AG04450 (cell line): ENCODE data around the gene ADH6. TPM values are rescaled to one million over a fixed set of nuclear protein-coding genes. Genes with fewer than 3 reads are reported as not detected.

ENCODE experiments used
- CTCF ChIA-PET: fragments of 300-600, 350-600 bp; formaldehyde crosslinking; extraction: SDS; loops from one replicate; lab custom pipeline; 2022; ENCODE audit warnings: antibody characterized with exemption, inconsistent platforms; lab: Charles Lee
- POLR2A ChIA-PET: fragments of 350-600 bp; formaldehyde crosslinking; extraction: SDS; loops from one replicate; lab custom pipeline; 2021; ENCODE audit warnings: antibody characterized with exemption, inconsistent platforms; lab: Yijun Ruan, JAX
- DNase-seq: peaks from one replicate; pipeline ENCODE4 v3.0.0-alpha.2; 2011; ENCODE audit warnings: low read depth, low spot score
- H3K27ac ChIP-seq: one replicate; pipeline ENCODE4 v1.5.1; 2012; ENCODE audit warnings: low read depth, low read length, control low read depth
- H3K27me3 ChIP-seq: one replicate; pipeline ENCODE4 v1.6.0; 2012; ENCODE audit warnings: low read length; ENCODE audit not compliant: control insufficient read depth, insufficient read depth
- H3K4me3 ChIP-seq: 2 replicates; pipeline ENCODE4 v1.5.1; 2011; ENCODE audit warnings: mild to moderate bottlenecking, low read depth, low read length, control low read depth
- H3K9me3 ChIP-seq: 2 replicates; pipeline ENCODE4 v1.5.1; 2012; ENCODE audit warnings: low read length; ENCODE audit not compliant: control insufficient read depth, insufficient read depth
- polyA plus RNA-seq: library from polyadenylated mRNA; depleted of rRNA; stranded (reverse); fragments of >200 nt; gene quantifications from 2 replicates; pipeline ENCODE4 v1.2.3, GENCODE V29; 2011
- TF ChIP-seq, protein P1 (sequence below): IDR thresholded peaks from 2 replicates; pipeline ENCODE4 v1.5.1; 2011; ENCODE audit warnings: low read depth, low read length, control low read depth, inconsistent platforms

ADH6 gene
- polyA plus RNA-seq, 1 experiment: 0.02 TPM

DNA sequence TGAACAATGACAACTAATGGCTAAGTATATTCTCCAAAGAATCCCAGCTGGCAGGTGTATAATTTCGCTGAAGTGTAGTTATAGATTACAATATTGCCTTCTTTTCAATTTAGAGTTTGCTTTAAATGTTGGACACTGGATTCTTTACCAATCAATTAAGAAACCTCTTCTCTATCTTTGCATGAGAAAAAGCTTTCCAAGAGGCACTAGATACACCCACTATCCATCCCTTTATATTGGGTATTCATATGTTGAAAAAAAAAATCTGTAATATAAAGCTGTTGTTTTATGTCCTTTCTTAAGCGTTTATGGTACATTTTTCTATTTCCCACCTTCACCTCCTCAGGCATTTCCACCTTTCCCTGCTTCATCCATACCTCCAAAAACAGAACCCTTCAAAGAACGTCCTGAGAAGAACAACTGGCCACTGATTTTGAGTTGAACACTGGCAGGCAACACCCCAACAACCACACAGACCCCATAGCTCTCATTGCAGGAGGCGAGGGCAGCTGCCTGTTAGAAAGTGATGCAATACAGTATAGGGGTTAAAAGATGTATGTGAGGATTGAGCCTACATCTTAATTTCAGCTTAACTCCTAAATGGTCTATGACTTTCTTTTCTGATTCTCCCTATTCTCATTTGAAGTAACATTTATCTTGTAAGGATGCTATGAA, 11.8 kb downstream of the ADH6 start:
- POLR2A ChIA-PET: no interaction called here

DNA sequence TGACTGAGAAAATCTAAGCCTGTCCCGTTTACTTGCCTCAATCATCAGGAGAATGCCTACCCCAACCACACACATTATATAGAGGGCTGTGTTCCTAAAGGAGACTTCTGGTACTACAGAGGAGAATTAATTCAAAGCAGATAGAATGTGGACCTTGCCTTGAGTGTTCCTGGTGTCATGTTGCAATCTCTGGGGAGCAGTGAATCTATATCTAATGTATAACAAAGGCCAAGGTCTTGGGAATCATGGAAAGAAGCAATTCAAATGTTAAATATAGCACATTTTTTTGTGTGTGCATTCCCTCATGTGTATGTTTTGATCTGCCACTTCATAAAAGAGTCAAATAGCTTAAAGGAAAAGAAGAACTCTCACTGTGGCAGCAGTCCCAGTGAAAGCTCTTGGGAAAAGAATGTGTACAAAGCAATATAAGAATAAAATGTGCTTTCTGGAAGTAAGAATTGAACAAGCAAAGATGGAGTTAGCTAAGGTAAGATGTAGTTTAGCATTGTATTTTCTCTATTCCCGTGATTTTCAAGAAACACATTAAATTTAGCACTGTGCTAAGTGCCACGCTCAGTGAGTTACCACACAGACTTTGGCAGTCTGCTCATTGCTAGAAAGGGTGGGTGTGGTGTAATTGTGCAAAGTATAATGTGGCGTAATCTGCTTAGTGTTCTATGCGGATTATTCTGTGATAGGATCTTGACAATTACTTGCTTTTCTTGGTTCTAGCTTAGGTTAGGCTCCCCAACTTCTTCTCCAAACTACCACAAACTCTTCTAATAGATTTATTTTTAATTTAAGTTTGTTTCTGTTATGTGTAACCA, 13.7 kb downstream of the ADH6 start:
- POLR2A ChIA-PET: no interaction called here
- TF ChIP-seq, protein P1, sequence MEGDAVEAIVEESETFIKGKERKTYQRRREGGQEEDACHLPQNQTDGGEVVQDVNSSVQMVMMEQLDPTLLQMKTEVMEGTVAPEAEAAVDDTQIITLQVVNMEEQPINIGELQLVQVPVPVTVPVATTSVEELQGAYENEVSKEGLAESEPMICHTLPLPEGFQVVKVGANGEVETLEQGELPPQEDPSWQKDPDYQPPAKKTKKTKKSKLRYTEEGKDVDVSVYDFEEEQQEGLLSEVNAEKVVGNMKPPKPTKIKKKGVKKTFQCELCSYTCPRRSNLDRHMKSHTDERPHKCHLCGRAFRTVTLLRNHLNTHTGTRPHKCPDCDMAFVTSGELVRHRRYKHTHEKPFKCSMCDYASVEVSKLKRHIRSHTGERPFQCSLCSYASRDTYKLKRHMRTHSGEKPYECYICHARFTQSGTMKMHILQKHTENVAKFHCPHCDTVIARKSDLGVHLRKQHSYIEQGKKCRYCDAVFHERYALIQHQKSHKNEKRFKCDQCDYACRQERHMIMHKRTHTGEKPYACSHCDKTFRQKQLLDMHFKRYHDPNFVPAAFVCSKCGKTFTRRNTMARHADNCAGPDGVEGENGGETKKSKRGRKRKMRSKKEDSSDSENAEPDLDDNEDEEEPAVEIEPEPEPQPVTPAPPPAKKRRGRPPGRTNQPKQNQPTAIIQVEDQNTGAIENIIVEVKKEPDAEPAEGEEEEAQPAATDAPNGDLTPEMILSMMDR: no peak
- H3K27me3 ChIP-seq: no peaks in the 10 kb centered on the region
- H3K27ac ChIP-seq: no peak overlapping the region
- no peaks in the 10 kb centered on the region for H3K9me3 ChIP-seq
- DNase-seq: no peak
- CTCF ChIA-PET: interaction anchor here (0.7 to 1.7 kb wide), 4 partner anchors 27 to 257 kb away, joined by 3 to 8 read pairs (median 3); no protein-coding TSS in a partner anchor
- no peak overlapping the region for H3K4me3 ChIP-seq

More for the DNA sequence above, 11.8 kb downstream of the ADH6 start:
- CTCF ChIA-PET: interaction anchor here (1.0 to 1.5 kb wide), 3 partner anchors 90 to 256 kb away, joined by 3 to 5 read pairs (median 3); no protein-coding TSS in a partner anchor
- no peaks in the 10 kb centered on the region for H3K27me3 ChIP-seq
- H3K27ac ChIP-seq: no peak overlapping the region
- H3K4me3 ChIP-seq: no peak overlapping the region
- TF ChIP-seq, protein P1: no peak
- no peaks in the 10 kb centered on the region for H3K9me3 ChIP-seq
- DNase-seq: no peak

DNA sequence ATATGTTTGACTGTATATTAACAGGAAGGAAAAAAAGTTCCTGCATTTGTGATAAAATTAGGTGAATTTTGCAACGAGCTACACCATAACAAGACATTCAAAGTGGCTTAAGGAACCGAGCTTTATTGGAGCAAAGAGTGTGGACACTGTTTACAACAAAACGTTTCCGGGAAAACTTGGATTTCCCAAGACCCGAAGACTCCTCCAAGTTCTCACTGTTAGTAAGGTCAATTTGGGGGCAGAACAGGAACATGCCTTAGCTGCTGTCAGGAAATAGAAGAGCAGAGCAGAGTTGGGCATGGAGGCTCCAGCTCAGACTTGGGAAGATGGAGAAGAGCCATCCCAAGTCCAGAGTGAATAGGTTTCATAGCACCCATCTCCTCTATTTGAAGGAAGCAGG, 16.5 kb downstream of the ADH6 start:
- DNase-seq: no peak
- Histone ChIP-seq H3K4me3 (no peak overlapping the region), H3K9me3 (no peaks in the 10 kb centered on the region), H3K27ac (peak overlapping the region; percentile 33), H3K27me3 (no peaks in the 10 kb centered on the region)
- ChIA-PET POLR2A (no interaction called here), CTCF (interaction anchor here (1.0 to 4.6 kb wide), 14 partner anchors 8 to 260 kb away, joined by 3 to 122 read pairs (median 4); no protein-coding TSS in a partner anchor)
- TF ChIP-seq, protein P1: no peak

DNA sequence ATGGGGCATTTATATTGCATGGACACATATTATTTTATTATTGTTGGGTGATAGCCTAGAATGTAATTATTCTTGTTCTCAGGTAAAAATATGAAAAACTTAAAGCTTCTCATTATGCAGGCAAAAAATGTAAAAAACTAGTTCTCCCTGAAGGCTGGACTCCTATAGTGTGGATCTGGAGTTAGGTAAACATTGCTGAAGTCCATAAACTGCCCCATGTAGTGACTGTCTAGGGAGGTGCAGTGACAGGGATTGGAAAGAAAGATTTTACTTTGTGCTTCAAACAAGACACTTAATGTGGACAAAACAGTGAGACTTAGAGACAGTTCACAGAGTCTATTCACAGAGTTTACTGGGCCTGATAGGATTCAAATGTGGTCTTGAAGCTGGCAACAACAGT, 17.0 kb downstream of the ADH6 start:
- no peaks in the 10 kb centered on the region for H3K27me3 ChIP-seq
- H3K27ac ChIP-seq: no peak overlapping the region
- TF ChIP-seq, protein P1: no peak
- H3K9me3 ChIP-seq: no peaks in the 10 kb centered on the region
- no peak overlapping the region for H3K4me3 ChIP-seq
- no peak for DNase-seq
- CTCF ChIA-PET: interaction anchor here (0.6 to 4.6 kb wide), 20 partner anchors 8 to 1053 kb away, joined by 3 to 122 read pairs (median 4); no protein-coding TSS in a partner anchor
- POLR2A ChIA-PET: interaction anchor here (1.4 kb wide), 1 partner anchor 122 kb away, joined by 3 read pairs; no protein-coding TSS in a partner anchor
